Measurements from ENCODE around the gene FBXW4.

Gene FBXW4

DNA sequence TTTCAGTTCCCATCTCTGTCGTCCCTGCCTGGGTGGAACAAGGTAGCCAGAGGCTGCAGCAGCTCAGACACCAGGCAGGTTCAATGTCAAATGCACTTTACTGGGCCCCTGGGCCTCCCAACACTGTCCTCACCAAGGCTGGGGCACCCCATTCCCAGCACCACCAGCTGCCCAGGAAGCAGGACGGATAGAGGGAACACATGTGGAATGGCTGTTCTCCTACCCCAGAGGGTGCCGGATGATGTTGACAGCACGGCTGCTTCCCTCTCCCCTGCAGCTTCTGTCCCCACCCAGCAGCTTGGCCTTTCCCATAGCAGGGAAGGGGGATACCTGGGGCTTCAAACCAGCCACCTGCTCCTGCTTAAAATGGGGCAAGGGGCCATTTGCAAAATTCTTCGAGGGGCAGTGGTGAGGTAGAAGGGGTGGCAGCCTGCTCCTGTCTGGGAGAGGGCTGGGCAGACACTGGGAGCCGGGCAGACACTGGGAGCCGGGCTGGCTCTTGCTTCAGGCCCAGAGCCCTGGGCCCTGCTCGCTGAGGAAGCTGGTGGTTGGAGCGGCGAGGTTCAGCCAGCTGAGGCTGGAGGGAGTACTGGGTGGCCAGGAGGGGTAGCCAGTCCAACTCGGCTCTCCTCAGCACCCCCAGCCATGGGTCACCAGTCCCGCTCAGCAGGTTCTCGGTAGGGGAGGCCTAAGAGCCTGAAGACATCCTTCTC, 116.0 kb downstream of the FBXW4 start:
- no peak for DNase-seq

DNA sequence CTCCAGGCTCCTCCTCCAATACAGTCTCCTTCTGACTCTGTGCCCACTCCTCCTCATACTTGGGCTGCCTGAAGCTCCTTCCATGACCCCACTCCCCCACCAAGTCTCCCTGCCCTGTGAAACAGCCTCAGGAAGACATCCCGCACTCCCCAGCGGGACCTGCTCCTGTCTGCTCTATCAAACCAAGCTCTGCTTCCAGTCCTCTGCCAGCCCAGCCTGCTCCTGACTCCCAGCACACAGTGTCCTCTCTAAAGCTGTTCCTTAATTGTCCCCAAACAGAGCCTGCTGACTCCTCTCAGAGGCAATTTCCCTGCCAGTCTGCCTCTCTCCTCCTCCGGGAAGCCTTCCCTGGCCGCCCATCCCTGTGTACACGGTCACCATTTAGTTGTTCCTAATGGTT, 116.8 kb downstream of the FBXW4 start:
- DNase-seq: no peak

DNA sequence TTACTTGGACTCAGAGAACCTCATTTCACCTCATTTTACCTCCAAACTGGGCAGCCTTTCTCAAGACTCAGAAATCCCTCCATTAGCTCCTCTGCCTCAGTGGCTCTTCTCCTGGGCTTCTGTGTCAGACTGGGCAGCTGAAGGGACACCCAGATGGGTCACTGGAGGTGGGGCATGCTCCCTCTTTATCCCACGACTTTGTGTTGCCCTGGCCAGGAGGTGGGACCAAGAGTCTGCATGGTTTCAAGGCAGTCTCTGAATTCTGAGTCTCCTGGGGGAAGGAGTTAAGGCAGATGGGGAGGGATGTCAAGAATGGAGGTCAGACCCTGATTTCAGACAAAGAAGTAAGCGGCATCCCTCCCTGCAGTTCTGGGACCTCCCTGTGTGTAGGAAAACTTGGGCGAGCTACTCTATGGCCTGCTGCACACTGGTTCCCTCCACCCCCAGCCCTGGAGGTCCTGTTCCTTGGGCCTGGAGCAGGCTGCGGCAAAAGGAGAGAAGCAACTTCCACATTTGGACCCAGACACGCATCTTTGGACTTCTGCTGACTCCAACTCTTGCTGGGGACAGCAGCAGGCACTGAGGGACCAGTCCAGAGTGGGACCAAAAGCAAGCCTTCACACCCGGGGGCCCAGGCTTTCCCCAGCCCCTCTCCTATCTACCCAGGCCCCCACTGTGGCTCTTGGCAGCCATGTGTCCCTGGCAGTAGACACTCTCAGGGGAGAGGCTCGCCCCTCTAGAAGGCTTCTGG, 117.7 kb downstream of the FBXW4 start:
- DNase-seq: no peak

DNA sequence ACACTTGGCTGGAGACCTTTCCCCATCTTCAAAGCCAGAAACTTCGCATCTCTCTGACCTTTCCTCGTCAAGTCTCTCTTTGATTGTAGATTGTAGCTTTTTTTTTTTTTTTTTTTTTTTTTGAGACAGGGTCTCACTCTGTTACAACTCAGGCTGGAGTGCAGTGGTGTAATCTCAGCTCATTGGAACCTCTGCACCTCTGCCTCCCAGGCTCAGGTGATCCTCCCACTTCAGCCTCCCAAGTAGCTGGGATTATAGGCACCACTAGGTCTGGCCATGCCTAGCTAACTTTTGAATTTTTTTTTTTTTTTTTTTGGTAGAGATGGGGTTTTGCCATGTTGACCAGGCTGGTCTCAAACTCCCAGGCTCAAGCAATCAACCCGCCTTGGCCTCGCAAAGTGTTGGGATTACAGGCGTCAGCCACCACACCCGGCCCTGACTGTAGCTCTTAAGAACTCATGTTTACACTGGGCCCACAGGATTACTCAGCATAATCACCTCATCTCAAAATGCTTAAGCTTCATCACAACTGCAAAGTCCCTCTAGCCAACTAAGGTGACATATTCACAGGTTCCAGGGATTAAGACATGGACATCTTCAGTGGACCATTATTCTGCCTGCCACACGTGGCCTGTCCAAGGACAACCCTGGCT, 118.6 kb downstream of the FBXW4 start:
- no peak for DNase-seq

DNA sequence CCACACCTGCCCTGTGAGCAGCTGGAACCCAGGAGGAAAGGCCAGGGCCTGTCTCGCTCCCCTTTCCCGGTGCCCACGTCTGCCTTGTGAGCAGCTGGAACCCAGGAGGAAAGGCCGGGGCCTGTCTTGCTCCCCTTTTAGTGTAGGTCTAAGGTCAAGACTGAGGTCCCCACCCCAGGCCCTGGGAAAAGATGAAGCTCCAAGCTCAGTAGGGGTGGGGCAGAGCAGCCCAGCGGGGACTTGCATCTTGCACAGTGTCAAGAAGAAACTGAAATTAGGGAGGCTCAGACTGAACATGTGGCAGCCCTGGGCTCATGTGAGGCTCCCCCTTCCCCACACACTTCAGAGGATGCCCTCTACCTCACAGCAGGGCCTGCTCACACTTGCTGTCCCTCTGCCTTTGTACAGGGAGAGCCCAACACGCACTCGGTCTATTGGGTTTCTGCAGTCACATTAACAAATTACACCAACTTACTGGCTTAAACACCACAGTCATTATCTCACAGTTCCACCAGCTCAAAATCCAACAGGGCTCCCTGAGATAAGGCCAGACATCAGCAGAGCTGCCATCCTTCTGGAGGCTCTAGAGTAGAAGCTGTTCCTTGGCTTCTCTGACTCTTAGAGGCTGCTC, 119.3 kb downstream of the FBXW4 start:
- DNase-seq: no peak

DNA sequence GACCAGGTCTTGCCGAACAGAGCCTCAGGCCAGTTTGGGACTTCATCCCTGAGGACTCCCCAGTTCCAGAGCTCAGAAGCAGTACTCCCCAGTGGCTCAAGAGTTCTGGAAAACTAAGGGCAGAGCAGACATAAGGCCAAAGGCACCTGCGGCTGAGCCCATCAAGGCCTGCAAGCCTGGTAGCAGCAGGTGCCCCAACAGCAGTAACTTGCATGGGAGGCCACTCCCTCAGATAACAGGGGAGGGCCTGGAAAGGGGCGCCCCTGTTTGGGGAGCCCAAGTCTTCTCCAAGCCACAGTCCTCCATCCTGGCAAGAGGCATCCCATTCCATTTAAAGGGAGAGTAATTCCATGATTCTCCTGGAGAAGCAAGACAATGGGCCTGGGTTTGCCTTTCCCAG, 119.9 kb downstream of the FBXW4 start:
- no peak for DNase-seq

DNA sequence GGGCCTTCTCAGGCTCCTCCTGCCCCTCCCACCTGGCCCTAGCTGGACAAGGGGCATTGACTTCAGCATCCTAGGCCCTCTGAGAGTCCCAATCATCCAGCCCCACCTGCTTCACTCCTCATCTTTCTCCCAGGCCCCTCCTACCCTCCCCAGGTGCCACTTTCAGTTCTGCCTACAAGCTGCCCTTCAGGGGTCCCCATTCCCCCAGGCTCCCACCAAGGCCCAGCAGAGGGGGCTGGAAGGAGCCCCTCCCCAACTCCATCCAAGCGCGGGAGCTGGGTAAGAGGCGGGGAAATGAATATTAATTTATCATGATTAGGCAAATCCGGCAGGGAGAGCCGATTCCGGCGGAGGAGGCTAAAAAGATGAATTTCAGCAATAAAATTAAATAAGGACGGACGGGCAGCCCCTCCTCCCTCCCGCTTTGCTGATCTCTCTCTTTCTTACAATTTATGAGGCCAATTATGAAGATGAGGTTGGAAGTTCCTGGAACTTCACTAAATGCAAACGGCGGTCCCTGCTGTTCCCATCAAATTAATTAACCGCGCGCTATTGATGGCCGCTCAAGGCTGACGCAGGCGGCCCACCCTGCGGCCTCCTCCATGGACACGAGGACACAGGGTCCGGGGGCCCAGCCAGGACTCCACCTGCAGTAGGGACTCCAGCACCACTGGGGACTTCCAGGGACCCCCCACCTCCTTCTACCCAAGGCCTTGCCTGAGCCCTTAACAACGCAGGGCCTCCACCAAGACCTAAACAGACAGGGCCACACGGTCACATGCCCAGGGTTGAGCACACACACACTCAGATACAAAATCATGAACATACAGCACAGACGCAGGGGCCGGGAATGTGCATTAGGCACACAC, 120.9 kb downstream of the FBXW4 start:
- no peak for DNase-seq

DNA sequence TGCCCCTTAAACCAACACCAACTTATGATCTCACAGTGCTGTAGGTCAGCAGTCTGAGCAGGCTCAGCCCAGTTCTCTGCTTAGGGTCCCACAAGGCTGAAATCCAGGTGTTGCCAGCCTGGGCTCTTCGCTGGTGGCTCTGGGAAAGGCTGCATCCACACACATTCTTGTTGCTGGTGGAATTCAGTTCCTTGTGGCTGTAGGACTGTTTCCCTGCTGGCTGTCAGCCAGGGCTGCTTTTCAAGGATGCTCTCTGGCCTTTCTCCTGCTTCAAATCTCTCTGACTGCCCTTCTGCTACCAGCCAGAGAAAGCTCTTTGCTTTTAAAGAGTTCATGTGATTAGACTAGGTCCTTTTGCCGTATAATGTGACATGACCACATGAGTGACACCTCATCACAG, 122.2 kb downstream of the FBXW4 start:
- no peak for DNase-seq

DNA sequence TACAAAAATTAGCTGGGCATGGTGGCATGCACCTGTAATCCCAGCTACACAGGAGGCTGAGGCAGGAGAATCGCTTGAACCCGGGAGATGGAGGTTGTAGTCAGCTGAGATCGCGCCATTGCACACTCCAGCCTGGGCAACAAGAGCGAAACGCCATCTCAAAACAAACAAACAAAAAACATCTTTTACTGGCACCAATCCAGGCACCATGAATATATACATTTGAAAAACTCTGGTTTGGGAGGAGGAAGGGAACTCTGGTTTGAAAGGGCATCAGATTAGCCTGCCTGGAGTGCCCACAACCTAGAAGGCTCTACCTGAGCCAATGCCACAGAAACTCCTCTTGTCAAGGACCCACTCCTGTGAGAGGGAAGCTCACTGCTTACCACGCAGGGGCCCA, 122.8 kb downstream of the FBXW4 start:
- no peak for DNase-seq

DNA sequence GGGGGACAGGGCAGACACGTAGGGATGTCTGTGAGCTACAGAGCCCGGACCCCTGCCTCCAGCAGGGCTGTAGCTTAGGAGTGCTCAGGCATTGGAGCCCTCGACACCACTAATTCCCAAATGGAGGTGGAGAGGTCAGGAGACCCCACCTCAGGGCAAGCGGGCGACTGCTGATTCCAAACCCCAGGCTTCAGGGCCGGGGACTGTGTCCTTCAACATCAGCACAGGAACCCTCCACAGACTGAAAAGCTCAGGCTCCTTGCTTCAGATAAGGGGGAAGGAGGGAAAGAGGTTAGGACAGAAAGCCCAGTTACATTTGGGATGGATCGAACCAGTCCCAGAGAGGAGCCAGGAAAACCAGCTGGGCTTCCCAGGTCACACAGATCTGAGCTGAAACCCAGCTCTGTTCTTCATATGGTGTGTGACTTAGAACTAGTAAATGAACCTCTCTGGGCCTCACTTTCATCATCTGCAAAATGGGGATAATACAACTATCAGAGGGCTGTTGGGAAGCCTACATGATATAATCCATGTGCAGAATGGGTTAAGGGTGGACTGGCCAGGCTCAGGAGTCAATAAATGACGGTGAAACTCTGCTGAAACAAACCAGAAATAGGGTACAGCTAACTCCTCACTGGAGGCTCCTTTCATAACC, 123.6 kb downstream of the FBXW4 start:
- DNase-seq: no peak

DNA sequence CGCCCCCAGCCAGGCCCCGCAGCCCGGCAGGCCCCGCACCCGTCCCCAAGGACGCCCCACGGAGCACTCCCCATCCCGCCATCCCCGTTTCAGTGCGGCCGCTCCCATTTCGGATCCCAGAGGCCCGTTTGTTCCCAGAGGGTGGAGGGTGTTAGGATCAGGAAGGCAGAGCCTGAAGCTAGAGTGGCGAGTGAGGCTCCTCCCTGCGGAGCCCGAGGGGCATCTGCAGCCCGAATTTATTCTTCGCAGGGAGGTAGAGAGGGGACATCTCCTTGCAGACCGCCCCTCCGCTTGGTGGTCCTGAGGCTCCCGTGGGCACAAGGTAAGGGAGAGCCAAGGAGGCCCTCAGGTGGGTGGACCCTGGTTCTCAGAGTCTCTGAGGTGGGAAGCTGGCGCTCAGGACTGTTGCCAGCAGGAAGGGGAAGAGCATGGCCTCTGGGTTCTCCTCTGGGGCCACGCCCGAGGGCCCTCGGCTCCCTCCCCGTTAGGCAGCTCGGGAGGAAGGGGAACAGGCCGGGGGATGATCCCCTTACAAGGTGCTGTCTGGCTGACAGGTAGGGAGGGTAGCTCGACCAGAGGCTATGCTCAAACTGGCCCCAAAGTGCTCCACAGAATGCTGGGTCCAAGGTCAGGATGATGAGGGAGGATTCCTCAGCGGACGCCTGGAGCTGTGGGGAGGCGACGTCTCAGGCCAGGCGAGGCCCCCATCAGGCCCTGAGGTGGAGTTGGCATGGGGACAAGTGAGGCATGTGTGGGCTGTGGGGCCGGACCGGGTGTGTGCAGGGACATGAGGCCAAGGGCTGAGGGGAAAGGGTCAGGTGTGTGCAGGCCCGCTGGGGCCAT, 124.3 kb downstream of the FBXW4 start:
- DNase-seq: no peak

DNA sequence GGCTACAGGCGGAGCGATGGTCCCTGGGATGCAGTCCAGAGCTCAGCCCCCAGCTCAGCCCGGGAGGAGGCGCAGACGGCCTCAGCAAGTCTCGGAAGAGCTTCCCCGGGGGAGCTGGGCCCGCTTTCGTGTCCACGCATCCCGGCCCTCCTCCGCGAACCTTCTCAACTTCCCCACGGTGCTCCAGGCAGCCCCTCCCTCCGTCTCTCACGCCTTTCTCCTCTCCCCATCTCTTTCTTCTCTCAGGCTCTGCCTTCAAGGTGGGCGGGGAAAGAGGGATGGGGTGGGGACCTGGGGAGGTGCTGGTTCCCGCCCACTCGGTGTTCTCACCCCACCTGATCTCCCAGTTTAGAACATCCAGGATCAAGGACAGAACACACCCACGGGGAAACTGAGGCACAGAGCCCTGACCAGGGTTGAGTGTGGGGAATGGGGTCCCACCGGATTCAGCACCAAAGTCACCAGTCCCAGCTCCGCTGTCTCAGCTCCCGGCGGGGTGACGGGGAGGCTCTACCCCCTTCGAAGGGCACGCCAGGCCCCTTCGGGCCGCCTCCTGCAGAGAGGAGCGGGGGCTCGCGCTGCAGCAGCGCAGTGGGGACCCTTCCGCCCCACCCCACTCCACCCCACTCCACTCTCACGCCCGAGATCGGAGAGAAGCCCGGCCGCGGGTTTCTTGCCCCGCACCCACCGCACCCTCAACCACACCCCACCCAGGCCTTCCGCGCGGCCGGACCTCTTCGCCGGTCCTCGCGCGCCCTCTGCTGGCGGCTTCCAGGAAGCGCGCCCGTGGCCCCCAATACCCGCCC, 125.1 kb downstream of the FBXW4 start:
- DNase-seq: peak in 1 of 2 experiments; percentile 52

DNA sequence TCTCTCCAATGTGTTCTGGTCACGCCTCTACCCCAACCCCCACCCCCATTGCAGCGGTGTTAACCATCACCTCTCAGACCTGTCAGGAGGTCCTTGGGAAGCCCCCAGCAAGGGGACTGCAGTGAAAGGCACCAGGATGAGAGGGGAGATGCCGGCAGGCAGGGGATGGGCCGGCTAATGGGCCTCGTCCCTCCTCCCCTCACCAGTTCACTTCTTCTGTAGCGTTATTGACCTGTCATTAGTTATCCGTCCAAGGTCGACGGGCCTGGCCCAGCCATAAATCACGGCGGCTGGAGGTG, 125.7 kb downstream of the FBXW4 start:
- no peak for DNase-seq

DNA sequence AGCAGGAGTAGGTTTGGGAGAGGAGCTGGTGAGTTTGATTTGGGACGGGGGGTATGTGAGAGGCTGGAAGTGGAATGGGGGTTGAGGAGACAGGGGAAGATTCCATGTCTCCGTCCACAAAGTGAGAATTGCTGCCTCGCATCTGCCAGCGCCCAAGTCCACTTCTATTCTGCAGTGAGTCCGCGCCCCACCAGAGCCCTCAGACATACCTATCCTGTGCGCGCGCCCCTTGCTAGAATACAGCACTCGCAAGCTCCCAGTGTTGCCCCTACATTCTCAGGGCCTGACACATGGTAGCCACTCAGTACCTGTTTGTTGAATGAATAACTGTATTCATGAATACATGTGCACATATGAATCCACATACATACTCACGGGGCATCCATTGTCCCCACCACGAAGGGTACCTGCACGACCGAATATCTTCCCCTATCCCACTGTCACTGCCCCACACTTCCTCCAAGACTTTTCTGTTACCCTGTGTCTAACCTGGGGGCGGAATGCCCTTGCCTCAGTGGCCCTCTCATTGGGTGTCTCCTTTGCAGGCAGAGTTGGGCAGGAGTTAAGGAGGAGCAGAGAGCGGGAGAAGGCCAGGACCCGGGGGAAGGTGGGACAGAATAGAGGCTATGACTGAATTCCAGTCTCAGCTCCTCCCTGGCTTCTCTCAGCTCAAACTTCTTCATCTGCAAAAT, 126.8 kb downstream of the FBXW4 start:
- DNase-seq: no peak

DNA sequence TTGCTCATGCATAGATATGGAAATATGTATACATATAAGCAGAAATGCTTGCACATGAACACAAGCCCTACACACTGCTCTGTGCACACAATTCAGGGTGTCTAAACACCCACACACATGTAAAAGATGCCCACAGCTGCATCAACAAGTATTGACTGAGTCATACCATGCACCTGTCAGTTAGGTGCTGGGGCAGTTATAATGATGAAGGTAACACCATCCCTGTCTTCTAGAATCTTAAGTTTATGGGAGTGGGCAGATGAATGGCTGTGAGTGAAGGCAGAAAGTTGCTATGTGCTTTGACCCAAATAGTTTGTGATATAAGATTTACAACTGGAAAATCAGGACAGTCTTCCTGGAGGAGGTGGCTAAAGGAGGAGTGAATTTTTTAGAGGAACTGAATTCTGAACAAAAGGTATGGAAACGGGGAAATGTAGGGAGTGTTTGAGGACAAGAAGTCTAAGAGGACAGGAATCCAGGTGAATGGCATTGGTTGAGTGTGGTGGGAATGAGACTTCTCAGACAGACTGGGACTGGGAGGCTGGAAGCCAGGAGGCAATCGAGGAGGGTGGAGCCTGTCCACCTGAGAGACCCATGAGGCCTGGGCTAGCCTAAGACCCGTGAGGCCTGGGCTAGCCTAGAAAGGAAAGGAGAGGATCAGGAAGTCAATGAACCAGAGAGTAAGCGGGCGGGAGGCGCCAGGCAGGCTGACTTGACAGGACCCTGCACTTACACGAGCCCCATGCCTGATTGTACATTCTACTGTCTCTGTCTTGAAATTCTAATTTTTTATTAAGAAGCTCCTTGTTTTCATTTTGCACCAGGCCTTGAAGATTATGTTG, 127.6 kb downstream of the FBXW4 start:
- DNase-seq: no peak

DNA sequence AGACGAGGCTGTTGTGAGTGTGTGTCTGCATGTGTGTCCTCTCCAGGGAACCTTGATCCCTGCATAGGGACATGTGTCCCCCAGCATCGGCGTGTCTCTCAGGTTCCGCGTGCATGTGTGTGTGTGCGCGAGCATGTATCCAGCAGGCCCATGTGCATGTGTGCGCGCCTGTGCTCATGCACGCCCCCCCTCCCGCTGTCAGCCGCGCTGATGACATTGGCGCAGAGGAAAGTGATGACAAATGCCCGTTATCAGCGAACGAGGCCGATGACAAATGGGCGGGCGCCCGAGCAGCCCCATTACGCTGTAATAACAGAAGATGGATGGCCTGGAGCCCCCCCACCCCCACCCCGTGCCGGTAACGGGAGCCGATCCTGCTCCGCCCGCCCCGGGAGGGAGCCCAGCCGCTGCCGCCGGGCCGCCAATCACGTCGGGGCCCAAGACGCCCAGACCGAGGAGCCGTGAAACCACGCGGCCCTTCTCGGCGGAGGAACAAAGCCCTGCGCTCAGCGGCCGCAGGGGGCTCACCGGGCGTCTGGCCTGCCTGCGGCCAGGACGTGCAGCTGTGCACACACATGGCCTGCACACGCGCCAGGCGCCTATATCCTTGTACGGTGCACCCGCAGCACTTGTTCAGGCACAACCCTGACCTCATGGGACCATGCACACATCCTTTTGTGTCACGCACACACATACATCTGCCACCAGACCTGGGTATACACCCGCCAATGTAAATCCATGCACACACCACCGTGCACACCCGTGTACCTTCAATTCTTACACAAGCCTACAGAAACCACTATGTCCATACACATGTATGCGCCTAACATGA, 128.4 kb downstream of the FBXW4 start:
- DNase-seq: no peak

DNA sequence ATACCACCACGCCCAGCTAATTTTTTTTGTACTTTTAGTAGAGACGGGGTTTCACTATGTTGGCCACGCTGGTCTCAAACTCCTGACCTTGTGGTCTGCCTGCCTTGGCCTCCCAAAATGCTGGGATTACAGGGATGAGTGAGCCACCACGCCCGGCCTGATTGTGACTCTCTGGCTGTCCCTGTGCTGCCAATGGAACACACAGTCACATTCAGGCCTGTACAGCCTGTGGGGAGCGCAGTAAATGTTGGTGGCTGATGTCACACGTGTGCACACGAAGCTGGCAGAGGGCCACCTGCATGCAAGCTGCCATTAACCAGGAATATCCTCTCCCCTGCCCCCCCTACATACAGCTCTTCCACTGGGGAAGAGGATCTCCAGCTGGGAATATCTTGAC, 129.0 kb downstream of the FBXW4 start:
- no peak for DNase-seq

DNA sequence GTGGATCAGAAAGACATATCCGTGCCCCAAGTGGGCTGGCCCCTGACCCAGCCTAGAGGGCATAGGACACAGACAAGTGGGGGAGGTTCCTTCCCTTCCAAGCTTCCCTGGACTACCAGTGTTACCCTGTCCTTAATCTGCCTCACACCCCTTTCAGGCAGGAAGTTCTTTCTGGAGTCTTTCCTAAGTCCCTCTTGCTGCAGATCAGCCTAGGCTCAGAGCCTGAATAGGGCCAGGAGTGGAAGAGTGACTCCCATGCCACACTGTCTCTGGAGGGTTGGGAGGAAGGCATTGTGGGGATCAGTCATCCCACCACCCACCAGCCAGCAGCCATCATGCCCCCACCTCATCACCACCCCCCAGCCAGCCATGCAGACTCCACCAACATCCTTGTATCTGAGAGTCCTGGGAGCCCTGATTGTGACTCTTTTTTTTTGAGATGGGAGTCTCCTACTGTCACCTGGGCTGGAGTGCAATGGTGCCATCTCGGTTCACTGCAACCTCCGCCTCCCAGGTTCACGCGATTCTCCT, 129.5 kb downstream of the FBXW4 start:
- DNase-seq: no peak
